Measurements from ENCODE around the gene NWD2.
"Not testable (repeated sequence)": the region's sequence is repeated elsewhere in the genome, so short reads cannot be mapped to it uniquely, and the experiment has no call there.

Gene NWD2

GRCh38 chr4:37490391-37491347, 246.1 kb downstream of the NWD2 start:
- no peaks in the 10 kb centered on the region for H3K36me3 Mint-ChIP-seq (ENCODE audit: low read depth)
- H3K27ac Mint-ChIP-seq = no peak overlapping the region
- peaks cover 14% of the 10 kb centered on the region for H3K27me3 Mint-ChIP-seq

GRCh38 chr4:37495353-37495752, 250.8 kb downstream of the NWD2 start:
- H3K4me1 Mint-ChIP-seq (ENCODE audit: low read depth); H3K4me3 Mint-ChIP-seq; H3K27me3 Mint-ChIP-seq; H3K27ac Mint-ChIP-seq; H3K9me3 Mint-ChIP-seq; H3K36me3 Mint-ChIP-seq (ENCODE audit: low read depth); DNase-seq: not testable (repeated sequence)

More at GRCh38 chr4:37490391-37491347, 246.1 kb downstream of the NWD2 start:
- Mint-ChIP-seq H3K9me3 (no peaks in the 10 kb centered on the region), H3K4me1 (ENCODE audit: low read depth) (no peaks in the 10 kb centered on the region), H3K4me3 (no peak overlapping the region)
- no peak for DNase-seq

Measured in activated T-cell treated with anti-CD3 and anti-CD28 coated beads, Interleukin-2, amount 50 U/mL, for 24 hours (primary cell).